GM23248 (cell line): ENCODE data around the gene GGCT. TPM values are rescaled to one million over a fixed set of nuclear protein-coding genes. Genes with fewer than 3 reads are reported as not detected.
"Not testable (repeated sequence)": the region's sequence is repeated elsewhere in the genome, so short reads cannot be mapped to it uniquely, and the experiment has no call there.

Experiments
- DNase-seq: peaks from one replicate; pipeline ENCODE4 v3.0.0-alpha.2; 2015
- H2AFZ ChIP-seq: fragments of 200-600 bp; sonication (generic); 2 replicates; pipeline ENCODE4 v1.6.1; 2016; ENCODE audit warnings: antibody characterized with exemption
- H3F3A ChIP-seq: fragments of 200-600 bp; sonication (generic); 2 replicates; pipeline ENCODE4 v1.6.1; 2016; ENCODE audit warnings: mild to moderate bottlenecking, antibody characterized with exemption, mixed run types; ENCODE audit not compliant: insufficient read depth
- H3K27ac ChIP-seq: fragments of 200-600 bp; sonication (generic); 2 replicates; pipeline ENCODE4 v1.5.1; 2016; ENCODE audit warnings: mild to moderate bottlenecking
- H3K27me3 ChIP-seq: fragments of 200-600 bp; sonication (generic); replicated peaks from 2 replicates; pipeline ENCODE4 v1.6.1; 2016; ENCODE audit warnings: mild to moderate bottlenecking; ENCODE audit not compliant: insufficient read depth
- H3K36me3 ChIP-seq: fragments of 200-600 bp; sonication (generic); 2 replicates; pipeline ENCODE4 v1.6.1; 2016; ENCODE audit warnings: low read depth, mild to moderate bottlenecking
- H3K4me1 ChIP-seq: fragments of 200-600 bp; sonication (generic); 2 replicates; pipeline ENCODE4 v1.6.1; 2016; ENCODE audit warnings: mild to moderate bottlenecking; ENCODE audit not compliant: insufficient read depth
- H3K4me2 ChIP-seq: fragments of 200-600 bp; sonication (generic); one replicate; pipeline ENCODE4 v1.6.1; 2016; ENCODE audit warnings: mild to moderate bottlenecking; ENCODE audit not compliant: unreplicated experiment
- H3K4me3 ChIP-seq: fragments of 200-600 bp; sonication (generic); 2 replicates; pipeline ENCODE4 v1.5.1; 2016; ENCODE audit warnings: mild to moderate bottlenecking
- H3K79me2 ChIP-seq: fragments of 200-600 bp; sonication (generic); 2 replicates; pipeline ENCODE4 v1.6.1; 2016; ENCODE audit warnings: mild to moderate bottlenecking; ENCODE audit not compliant: insufficient read depth
- H3K9ac ChIP-seq: fragments of 200-600 bp; sonication (generic); 2 replicates; pipeline ENCODE4 v1.6.1; 2016; ENCODE audit warnings: mild to moderate bottlenecking
- H3K9me2 ChIP-seq: fragments of 200-600 bp; sonication (generic); 2 replicates; pipeline ENCODE4 v1.6.1; 2016; ENCODE audit warnings: mixed run types, mild to moderate bottlenecking, moderate library complexity; ENCODE audit not compliant: insufficient read depth
- H3K9me3 ChIP-seq: fragments of 200-600 bp; sonication (generic); one replicate; pipeline ENCODE4 v1.6.1; 2017; ENCODE audit warnings: low read depth
- H4K20me1 ChIP-seq: fragments of 200-600 bp; sonication (generic); 2 replicates; pipeline ENCODE4 v1.6.0; 2016; ENCODE audit not compliant: insufficient read depth
- EZH2 ChIP-seq: fragments of 200-600 bp; sonication (generic); IDR thresholded peaks from 2 replicates; pipeline ENCODE4 v1.6.1; 2018; ENCODE audit warnings: antibody characterized with exemption, mild to moderate bottlenecking; ENCODE audit not compliant: insufficient read depth, poor library complexity, severe bottlenecking
- EZH2phosphoT487 ChIP-seq: fragments of 200-600 bp; sonication (generic); IDR thresholded peaks from 2 replicates; pipeline ENCODE4 v1.6.1; 2018; ENCODE audit warnings: antibody characterized with exemption, moderate library complexity, mild to moderate bottlenecking, low read depth; ENCODE audit not compliant: insufficient read depth
- WGBS, 2 experiments: methylation state at CpG; one replicate each; pipeline ENCODE4 v1.1.6; 2015 to 2017; ENCODE audit warnings: low lambda C conversion rate in 2 of 2, low coverage in 1 of 2; ENCODE audit errors: missing lambda C conversion rate in 2 of 2; 5-methylcytosine and 5-hydroxymethylcytosine counted together
- in situ Hi-C: fragments of 300-500 bp; cut with MboI; formaldehyde crosslinking; loops from 2 replicates; pipeline ENCODE4 v1.15.0; 2020
- polyA plus RNA-seq: library from polyadenylated mRNA; unstranded; fragments of >200 nt; fragmentation: Nextera tagmentation; extraction: Ambion mirVana; gene quantifications from 2 replicates; pipeline ENCODE4 v1.2.1, GENCODE V29; 2016
- total RNA-seq: library from RNA; depleted of rRNA; stranded (reverse); fragments of >200 nt; shearing (Covaris generic); gene quantifications from 2 replicates; pipeline ENCODE4 v1.2.3, GENCODE V29; 2014

GGCT gene
- total and polyA plus RNA-seq, 2 experiments from 2014 or later = 31.3 to 47.9 TPM

GRCh38 chr7:30511494-30511893 lies 6.9 kb upstream of the GGCT start:
- H3K4me1 ChIP-seq = no peaks in the 10 kb centered on the region
- no peak for DNase-seq
- WGBS, 2 experiments = 96 to 100% methylated on average over 2 of the region's 2 CpGs

GRCh38 chr7:30510124-30511075 lies 5.8 kb upstream of the GGCT start:
- H3K9me3 ChIP-seq = no peaks in the 10 kb centered on the region
- 91 to 95% methylated on average over 4 of the region's 4 CpGs for WGBS, 2 experiments
- H3K4me3 ChIP-seq = no peak overlapping the region
- H3K9ac ChIP-seq = no peak overlapping the region
- in situ Hi-C loops = no loop called here
- no peak overlapping the region for H3K4me2 ChIP-seq
- peak; percentile 68 for DNase-seq
- no peaks in the 10 kb centered on the region for H3F3A ChIP-seq
- no peak for TF ChIP-seq EZH2phosphoT487
- no peak for TF ChIP-seq EZH2
- H3K36me3 ChIP-seq = no peaks in the 10 kb centered on the region
- no peaks in the 10 kb centered on the region for H4K20me1 ChIP-seq
- no peaks in the 10 kb centered on the region for H3K79me2 ChIP-seq
- H3K27me3 ChIP-seq = no peaks in the 10 kb centered on the region
- H2AFZ ChIP-seq = no peak overlapping the region
- H3K4me1 ChIP-seq = peaks cover 5% of the 10 kb centered on the region; the same call in 1 of the 2 replicates
- H3K9me2 ChIP-seq = no peaks in the 10 kb centered on the region
- H3K27ac ChIP-seq = no peak overlapping the region

More at GRCh38 chr7:30511494-30511893, 6.9 kb upstream of the GGCT start:
- Histone ChIP-seq H3K27ac (no peak overlapping the region), H3K4me3 (no peak overlapping the region), H3K9me2 (no peaks in the 10 kb centered on the region), H2AFZ (no peak overlapping the region), H4K20me1 (no peaks in the 10 kb centered on the region), H3K36me3 (no peaks in the 10 kb centered on the region), H3K9me3 (no peaks in the 10 kb centered on the region), H3K4me2 (no peak overlapping the region), H3F3A (no peaks in the 10 kb centered on the region), H3K9ac (no peak overlapping the region), H3K79me2 (no peaks in the 10 kb centered on the region), H3K27me3 (no peaks in the 10 kb centered on the region)
- no peak for TF ChIP-seq EZH2
- in situ Hi-C loops = no loop called here

DNA sequence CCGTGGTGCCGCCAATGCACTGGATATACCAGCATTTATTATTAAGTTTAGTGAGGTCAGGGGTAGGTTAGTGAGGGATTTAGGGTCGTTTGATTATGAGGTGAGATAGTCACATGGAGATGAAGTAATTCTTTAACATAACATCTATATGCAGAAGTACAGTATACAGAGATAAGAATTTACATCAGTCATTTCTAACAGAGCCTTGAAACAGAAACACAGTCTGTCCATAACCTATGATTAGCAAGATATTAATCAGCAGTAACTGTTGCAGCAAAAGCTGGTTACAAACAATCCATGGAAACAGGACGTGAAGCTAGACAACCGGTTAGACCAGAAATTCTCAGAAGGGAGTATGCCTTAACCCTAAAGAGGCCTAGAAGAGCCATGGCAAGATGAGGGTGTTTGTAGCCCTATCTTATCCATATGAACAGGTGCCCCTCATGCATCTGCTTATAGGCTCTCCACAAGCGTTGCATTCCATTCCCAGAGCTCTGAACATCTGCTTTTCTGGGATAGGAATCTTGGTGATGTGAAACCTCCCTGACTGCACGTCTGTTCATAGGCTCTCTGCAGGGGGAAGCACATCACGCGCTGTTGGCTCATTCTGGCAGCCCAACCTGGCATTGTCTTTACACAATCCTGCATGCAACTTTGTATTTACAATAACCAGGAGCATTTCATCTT lies 4.7 kb upstream of the GGCT start:
- DNase-seq, H3K9ac ChIP-seq, H3K4me2 ChIP-seq, H3K4me1 ChIP-seq, H3K27me3 ChIP-seq, H3F3A ChIP-seq, H3K27ac ChIP-seq, H3K4me3 ChIP-seq, in situ Hi-C loops, H2AFZ ChIP-seq, H3K36me3 ChIP-seq, H3K9me2 ChIP-seq, H3K79me2 ChIP-seq, H3K9me3 ChIP-seq, H4K20me1 ChIP-seq: not testable (repeated sequence)
- WGBS, 2 experiments = 35 to 49% methylated on average over 8 to 9 of the region's 9 CpGs

- H3K36me3 ChIP-seq, H3K4me2 ChIP-seq, H3K9me2 ChIP-seq, H3K9ac ChIP-seq, H3K27me3 ChIP-seq, in situ Hi-C loops, DNase-seq, H3F3A ChIP-seq, H3K27ac ChIP-seq, H2AFZ ChIP-seq, H3K4me3 ChIP-seq, H4K20me1 ChIP-seq, H3K9me3 ChIP-seq: not testable (repeated sequence)
- peaks cover 22% of the 10 kb centered on the region for H3K79me2 ChIP-seq
- 89 to 94% methylated on average over 9 of the region's 9 CpGs for WGBS, 2 experiments
- peaks cover 15% of the 10 kb centered on the region; the same call in 1 of the 2 replicates for H3K4me1 ChIP-seq
Measured at GRCh38 chr7:30507346-30507900, 2.8 kb upstream of the GGCT start.
